ENCODE data around the gene OPRM1.

DNA sequence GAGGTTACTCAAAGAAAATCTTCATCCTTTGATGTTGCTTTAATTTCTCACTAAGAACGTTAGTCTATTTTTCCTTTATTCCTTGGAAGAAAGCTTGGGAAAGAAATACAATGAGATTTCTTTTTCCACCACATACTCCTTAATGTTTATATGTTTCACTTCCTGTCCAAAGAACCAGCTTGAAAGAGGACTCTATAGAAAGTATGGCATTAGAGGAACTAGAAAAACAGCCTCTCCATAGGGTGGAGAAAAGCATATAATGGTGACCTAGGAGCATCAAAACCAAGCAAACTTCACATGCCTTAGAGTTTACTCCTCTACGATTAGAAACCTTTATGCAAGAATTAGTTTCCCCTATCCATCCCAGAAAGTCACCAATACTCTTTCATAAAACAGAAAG is 131.1 kb downstream of the OPRM1 start:
- TF ChIP-seq, protein P1, sequence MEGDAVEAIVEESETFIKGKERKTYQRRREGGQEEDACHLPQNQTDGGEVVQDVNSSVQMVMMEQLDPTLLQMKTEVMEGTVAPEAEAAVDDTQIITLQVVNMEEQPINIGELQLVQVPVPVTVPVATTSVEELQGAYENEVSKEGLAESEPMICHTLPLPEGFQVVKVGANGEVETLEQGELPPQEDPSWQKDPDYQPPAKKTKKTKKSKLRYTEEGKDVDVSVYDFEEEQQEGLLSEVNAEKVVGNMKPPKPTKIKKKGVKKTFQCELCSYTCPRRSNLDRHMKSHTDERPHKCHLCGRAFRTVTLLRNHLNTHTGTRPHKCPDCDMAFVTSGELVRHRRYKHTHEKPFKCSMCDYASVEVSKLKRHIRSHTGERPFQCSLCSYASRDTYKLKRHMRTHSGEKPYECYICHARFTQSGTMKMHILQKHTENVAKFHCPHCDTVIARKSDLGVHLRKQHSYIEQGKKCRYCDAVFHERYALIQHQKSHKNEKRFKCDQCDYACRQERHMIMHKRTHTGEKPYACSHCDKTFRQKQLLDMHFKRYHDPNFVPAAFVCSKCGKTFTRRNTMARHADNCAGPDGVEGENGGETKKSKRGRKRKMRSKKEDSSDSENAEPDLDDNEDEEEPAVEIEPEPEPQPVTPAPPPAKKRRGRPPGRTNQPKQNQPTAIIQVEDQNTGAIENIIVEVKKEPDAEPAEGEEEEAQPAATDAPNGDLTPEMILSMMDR (IDR thresholded peaks at IDR 0.05; ENCODE audit: borderline replicate concordance, extremely low read depth, low read length, poor library complexity, severe bottlenecking), result no peak
- TF ChIP-seq EZH2 (IDR thresholded peaks at IDR 0.05; ENCODE audit: borderline replicate concordance, low read depth, low read length, severe bottlenecking), result no peak
